Natural killer cell (primary cell): Measurements from ENCODE around the gene NREP. TPM values are rescaled to one million over a fixed set of nuclear protein-coding genes. Genes with fewer than 3 reads are reported as not detected.

Source experiments
- ATAC-seq, 3 donors: fragments of 150-1000 bp in 2 of 3; fragments of 200-7000 bp in 1 of 3; cut with Tn5 transposase; 1 replicate in 1 of 3; 2 replicates in 2 of 3; pipeline ENCODE4 v1.10.0; 2021; ENCODE audit warnings: mild to moderate bottlenecking in 2 of 3, moderate library complexity in 2 of 3
- DNase-seq, 2 donors: peaks; one replicate each; pipeline versions ENCODE4 v3.0.0 to v3.0.0-alpha.2; 2013 to 2021; ENCODE audit warnings: mixed read lengths in 1 of 2
- H3K27ac ChIP-seq: one replicate; pipeline ENCODE4 v1.5.1; 2013; ENCODE audit warnings: mild to moderate bottlenecking, low read length
- H3K27me3 ChIP-seq: one replicate; pipeline ENCODE4 v1.6.1; 2013; ENCODE audit warnings: low read length; ENCODE audit not compliant: control insufficient read depth, insufficient read depth
- H3K36me3 ChIP-seq: one replicate; pipeline ENCODE4 v1.6.1; 2013; ENCODE audit warnings: low read length; ENCODE audit not compliant: control insufficient read depth, insufficient read depth
- H3K4me1 ChIP-seq: one replicate; pipeline ENCODE4 v1.6.1; 2013; ENCODE audit warnings: low read length; ENCODE audit not compliant: control insufficient read depth, insufficient read depth
- H3K4me3 ChIP-seq: one replicate; pipeline ENCODE4 v1.5.1; 2013; ENCODE audit warnings: low read length
- H3K9me3 ChIP-seq: one replicate; pipeline ENCODE4 v1.6.1; 2013; ENCODE audit warnings: low read length; ENCODE audit not compliant: control insufficient read depth, insufficient read depth
- H3K27ac Mint-ChIP-seq, 2 donors: one replicate each; pipeline ENCODE4 v1.8.0; 2022; ENCODE audit warnings: mild to moderate bottlenecking in 2 of 2, mixed read lengths in 2 of 2, moderate library complexity in 1 of 2
- H3K27me3 Mint-ChIP-seq, 2 donors: one replicate each; pipeline ENCODE4 v1.8.0; 2022; ENCODE audit warnings: low read depth in 2 of 2, mixed read lengths in 2 of 2
- H3K36me3 Mint-ChIP-seq: one replicate; pipeline ENCODE4 v1.8.0; 2022; ENCODE audit warnings: mixed read lengths
- H3K4me1 Mint-ChIP-seq, 2 donors: one replicate each; pipeline ENCODE4 v1.8.0; 2022; ENCODE audit warnings: mixed read lengths in 2 of 2
- H3K4me3 Mint-ChIP-seq: one replicate; pipeline ENCODE4 v1.8.0; 2022; ENCODE audit warnings: mild to moderate bottlenecking, moderate library complexity, mixed read lengths
- H3K9me3 Mint-ChIP-seq, 2 donors: one replicate each; pipeline ENCODE4 v1.8.0; 2022; ENCODE audit warnings: mixed read lengths in 2 of 2
- WGBS: methylation state at CpG from one replicate; pipeline ENCODE4 v1.1.7; 2013; ENCODE audit warnings: missing lambda C conversion rate; ENCODE audit not compliant: insufficient coverage; 5-methylcytosine and 5-hydroxymethylcytosine counted together
- intact Hi-C: fragments of 100-400 bp; cut with micrococcal nuclease; formaldehyde crosslinking; loops from one replicate; pipeline ENCODE4 v1.14.2; 2022
- total RNA-seq, 4 donors: library from RNA; stranded (reverse); fragments of 120-200 nt in 1 of 4; gene quantifications; one replicate each; pipeline versions ENCODE4 v1.2.3 to v1.2.4, GENCODE V29; 2013 to 2022
- TF ChIP-seq, protein P1 (sequence below): fragments of 200-600 bp; IDR thresholded peaks from one replicate; pipeline ENCODE4 v1.8.0; 2022; ENCODE audit warnings: antibody characterized with exemption

Gene NREP
- total RNA-seq, 3 donors from 2014 or later (not counting 1 experiment from before 2014, with no cell fraction given): 7.6 to 9.9 (median 8.4) TPM

DNA sequence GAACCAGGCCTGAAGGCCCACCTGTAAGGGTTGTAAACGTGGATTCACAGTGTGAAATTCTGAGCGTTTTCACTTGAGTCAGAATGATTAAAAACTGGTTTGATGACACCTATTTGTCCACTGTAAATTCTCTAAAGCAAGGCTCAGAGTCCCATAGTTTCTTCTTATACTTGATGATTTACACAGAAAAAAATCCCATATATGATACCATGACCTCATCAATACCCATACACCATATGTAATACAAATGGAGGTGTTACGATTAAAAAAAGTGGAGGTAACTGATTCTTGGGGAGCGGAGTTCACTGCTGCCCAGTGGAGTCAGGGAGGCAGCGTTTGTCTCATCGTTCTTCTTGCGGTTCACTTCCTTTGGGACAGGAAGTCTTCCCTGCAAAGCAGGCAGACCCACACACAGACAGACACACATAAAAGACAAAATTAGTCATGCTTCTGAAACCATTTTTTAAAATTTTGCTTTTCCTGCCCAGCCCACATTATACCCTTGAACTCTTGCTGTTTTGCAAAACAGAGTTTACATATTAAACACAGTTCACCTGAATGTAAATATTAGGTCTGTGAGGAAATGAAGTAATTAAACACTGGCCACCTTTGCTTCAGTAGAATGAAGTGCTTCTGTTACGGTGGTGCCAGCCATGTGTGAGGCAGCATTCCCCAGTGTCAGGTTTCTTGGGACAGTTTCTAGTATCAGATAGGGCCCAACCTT lies 26.2 kb downstream of the NREP start:
- intact Hi-C loops: no loop called here

DNA sequence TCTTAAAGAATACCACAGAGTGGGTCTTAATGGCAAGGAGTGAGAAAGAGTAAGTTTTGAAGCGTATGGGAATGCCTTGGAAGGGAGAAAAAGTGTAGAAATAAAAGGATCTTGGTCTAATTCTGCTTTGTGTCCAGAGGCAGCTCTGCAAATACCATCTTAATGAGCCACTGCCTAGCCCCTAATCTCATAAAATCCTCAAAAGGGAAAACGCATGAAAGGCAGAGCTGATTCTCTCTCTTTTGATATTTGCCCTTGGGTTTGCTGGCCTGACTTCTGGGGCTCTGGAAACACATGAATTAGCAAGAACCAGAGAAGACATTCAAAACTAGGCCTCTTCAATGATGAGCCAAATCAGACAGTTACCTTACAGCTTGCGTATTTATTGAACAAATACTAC lies 28.1 kb downstream of the NREP start:
- no peak for ATAC-seq
- WGBS: 95% methylated on average over 2 of the region's 3 CpGs
- no peak overlapping the region for H3K27ac Mint-ChIP-seq

More for the DNA sequence above, 26.2 kb downstream of the NREP start:
- TF ChIP-seq, protein P1, sequence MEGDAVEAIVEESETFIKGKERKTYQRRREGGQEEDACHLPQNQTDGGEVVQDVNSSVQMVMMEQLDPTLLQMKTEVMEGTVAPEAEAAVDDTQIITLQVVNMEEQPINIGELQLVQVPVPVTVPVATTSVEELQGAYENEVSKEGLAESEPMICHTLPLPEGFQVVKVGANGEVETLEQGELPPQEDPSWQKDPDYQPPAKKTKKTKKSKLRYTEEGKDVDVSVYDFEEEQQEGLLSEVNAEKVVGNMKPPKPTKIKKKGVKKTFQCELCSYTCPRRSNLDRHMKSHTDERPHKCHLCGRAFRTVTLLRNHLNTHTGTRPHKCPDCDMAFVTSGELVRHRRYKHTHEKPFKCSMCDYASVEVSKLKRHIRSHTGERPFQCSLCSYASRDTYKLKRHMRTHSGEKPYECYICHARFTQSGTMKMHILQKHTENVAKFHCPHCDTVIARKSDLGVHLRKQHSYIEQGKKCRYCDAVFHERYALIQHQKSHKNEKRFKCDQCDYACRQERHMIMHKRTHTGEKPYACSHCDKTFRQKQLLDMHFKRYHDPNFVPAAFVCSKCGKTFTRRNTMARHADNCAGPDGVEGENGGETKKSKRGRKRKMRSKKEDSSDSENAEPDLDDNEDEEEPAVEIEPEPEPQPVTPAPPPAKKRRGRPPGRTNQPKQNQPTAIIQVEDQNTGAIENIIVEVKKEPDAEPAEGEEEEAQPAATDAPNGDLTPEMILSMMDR: no peak
- no peaks in the 10 kb centered on the region for H3K27me3 ChIP-seq
- Mint-ChIP-seq H3K4me3 (no peak overlapping the region), H3K27ac (no peak overlapping the region), H3K36me3 (no peaks in the 10 kb centered on the region), H3K4me1 (peaks cover 0 to 6% of the 10 kb centered on the region in 2 donors), H3K9me3 (no peaks in the 10 kb centered on the region), H3K27me3 (no peaks in the 10 kb centered on the region)
- H3K9me3 ChIP-seq: no peaks in the 10 kb centered on the region
- no peaks in the 10 kb centered on the region for H3K36me3 ChIP-seq
- no peaks in the 10 kb centered on the region for H3K4me1 ChIP-seq
- 67% methylated on average over 7 of the region's 8 CpGs for WGBS
- ATAC-seq (no peak), DNase-seq (no peak)
- no peak overlapping the region for H3K4me3 ChIP-seq
- H3K27ac ChIP-seq: no peak overlapping the region

DNA sequence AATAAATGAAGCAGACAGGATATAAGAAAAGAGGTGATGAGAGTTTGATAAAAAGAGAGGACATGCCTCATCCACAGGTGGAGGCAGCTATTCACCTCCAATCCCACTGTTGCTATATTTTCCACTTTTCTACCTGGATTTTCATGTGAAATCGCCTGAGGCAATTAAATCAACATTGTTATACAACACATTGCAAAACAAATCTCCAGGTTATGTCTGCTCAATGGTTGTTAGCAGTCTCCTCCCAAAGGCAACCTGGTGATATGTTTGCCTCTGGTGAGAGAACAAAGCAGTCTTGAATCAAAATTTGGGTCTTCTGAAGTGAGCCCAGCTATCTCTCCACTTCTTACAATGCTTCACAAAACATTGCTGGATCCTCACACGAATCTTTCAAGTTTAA lies 30.0 kb downstream of the NREP start:
- Mint-ChIP-seq H3K4me3 (no peak overlapping the region), H3K27me3 (no peaks in the 10 kb centered on the region), H3K4me1 (no peaks in the 10 kb centered on the region), H3K27ac (no peak overlapping the region), H3K9me3 (no peaks in the 10 kb centered on the region), H3K36me3 (no peaks in the 10 kb centered on the region)
- no peaks in the 10 kb centered on the region for H3K9me3 ChIP-seq
- no peaks in the 10 kb centered on the region for H3K36me3 ChIP-seq
- ATAC-seq: no peak
- H3K27me3 ChIP-seq: no peaks in the 10 kb centered on the region
- H3K4me1 ChIP-seq: no peaks in the 10 kb centered on the region
- no peak overlapping the region for H3K27ac ChIP-seq
- WGBS: 72% methylated on average over 2 of the region's 2 CpGs
- no peak overlapping the region for H3K4me3 ChIP-seq
- intact Hi-C loops: no loop called here
- no peak for DNase-seq
- TF ChIP-seq, protein P1: no peak

More for the DNA sequence above, 28.1 kb downstream of the NREP start:
- TF ChIP-seq, protein P1: no peak
- H3K9me3 Mint-ChIP-seq: no peaks in the 10 kb centered on the region
- peaks cover 0 to 1% of the 10 kb centered on the region in 2 donors for H3K4me1 Mint-ChIP-seq
- H3K36me3 Mint-ChIP-seq: no peaks in the 10 kb centered on the region
- no peak overlapping the region for H3K4me3 ChIP-seq
- no peaks in the 10 kb centered on the region for H3K27me3 Mint-ChIP-seq
- no peak overlapping the region for H3K4me3 Mint-ChIP-seq
- H3K27me3 ChIP-seq: no peaks in the 10 kb centered on the region
- H3K9me3 ChIP-seq: no peaks in the 10 kb centered on the region
- no peaks in the 10 kb centered on the region for H3K4me1 ChIP-seq
- intact Hi-C loops: no loop called here
- H3K36me3 ChIP-seq: no peaks in the 10 kb centered on the region
- H3K27ac ChIP-seq: no peak overlapping the region
- no peak for DNase-seq

DNA sequence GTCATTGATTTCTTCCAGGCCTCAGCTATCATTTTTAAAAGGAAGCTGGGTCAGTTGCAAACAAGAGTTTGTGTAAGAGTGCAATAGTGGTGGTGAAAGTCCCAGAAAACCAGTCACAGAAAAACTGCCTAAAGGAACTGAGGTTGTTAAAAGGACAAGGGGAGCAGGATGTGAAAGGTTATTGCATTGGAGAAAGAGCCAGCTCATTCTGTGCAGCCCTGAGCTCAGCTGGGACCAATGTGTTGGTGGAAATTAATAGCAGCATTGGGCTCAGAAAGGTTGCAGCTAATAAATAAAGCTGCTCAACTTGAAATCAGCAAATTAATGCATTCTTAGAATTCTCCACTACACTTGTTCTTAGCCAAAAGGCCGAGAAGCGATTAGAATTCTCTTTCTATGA lies 34.9 kb downstream of the NREP start:
- intact Hi-C loops: no loop called here
- TF ChIP-seq, protein P1: no peak
- H3K27ac Mint-ChIP-seq: no peak overlapping the region

More for the DNA sequence above, 34.9 kb downstream of the NREP start:
- Histone ChIP-seq H3K36me3 (no peaks in the 10 kb centered on the region), H3K4me1 (no peaks in the 10 kb centered on the region), H3K9me3 (no peaks in the 10 kb centered on the region), H3K4me3 (no peak overlapping the region), H3K27me3 (no peaks in the 10 kb centered on the region), H3K27ac (no peak overlapping the region)
- no peak for DNase-seq
- H3K4me1 Mint-ChIP-seq: no peaks in the 10 kb centered on the region
- H3K9me3 Mint-ChIP-seq: no peaks in the 10 kb centered on the region
- no peaks in the 10 kb centered on the region for H3K36me3 Mint-ChIP-seq
- 69% methylated on average over 2 of the region's 2 CpGs for WGBS
- peaks cover 0 to 3% of the 10 kb centered on the region in 2 donors for H3K27me3 Mint-ChIP-seq
- ATAC-seq: no peak
- no peak overlapping the region for H3K4me3 Mint-ChIP-seq
